A673 (cell line): ENCODE results near the gene PEDS1.

ENCODE experiments used
- CTCF ChIP-seq: fragments of 300-800, 200-600 bp; sonication (generic); conservative IDR thresholded peaks from 2 replicates; pipeline ENCODE4 v1.5.1; 2017; ENCODE audit warnings: low read depth, mild to moderate bottlenecking, antibody characterized with exemption, low read length, moderate library complexity, mixed read lengths
- EZH2 ChIP-seq: fragments of 200-600 bp; sonication (generic); IDR thresholded peaks from 2 replicates; pipeline ENCODE4 v1.6.1; 2017; ENCODE audit warnings: borderline replicate concordance, low read depth, mild to moderate bottlenecking, mixed read lengths, antibody characterized with exemption, low read length; ENCODE audit not compliant: poor library complexity, severe bottlenecking

- TF ChIP-seq CTCF (peak; percentile 78), EZH2 (no peak)
These were observed 32.4 kb downstream of the PEDS1 start for GRCh38 chr20:50120935-50121693.
